ENCODE results near the gene HMCN2. TPM values are rescaled to one million over a fixed set of nuclear protein-coding genes. Genes with fewer than 3 reads are reported as not detected.
A peak's percentile ranks its signal among the peaks of the same experiment; 100 is the strongest.
"Not testable (repeated sequence)": the region's sequence is repeated elsewhere in the genome, so short reads cannot be mapped to it uniquely, and the experiment has no call there.

Gene HMCN2
- total RNA-seq, 1 donor from 2014 or later, result 5.8 TPM

DNA sequence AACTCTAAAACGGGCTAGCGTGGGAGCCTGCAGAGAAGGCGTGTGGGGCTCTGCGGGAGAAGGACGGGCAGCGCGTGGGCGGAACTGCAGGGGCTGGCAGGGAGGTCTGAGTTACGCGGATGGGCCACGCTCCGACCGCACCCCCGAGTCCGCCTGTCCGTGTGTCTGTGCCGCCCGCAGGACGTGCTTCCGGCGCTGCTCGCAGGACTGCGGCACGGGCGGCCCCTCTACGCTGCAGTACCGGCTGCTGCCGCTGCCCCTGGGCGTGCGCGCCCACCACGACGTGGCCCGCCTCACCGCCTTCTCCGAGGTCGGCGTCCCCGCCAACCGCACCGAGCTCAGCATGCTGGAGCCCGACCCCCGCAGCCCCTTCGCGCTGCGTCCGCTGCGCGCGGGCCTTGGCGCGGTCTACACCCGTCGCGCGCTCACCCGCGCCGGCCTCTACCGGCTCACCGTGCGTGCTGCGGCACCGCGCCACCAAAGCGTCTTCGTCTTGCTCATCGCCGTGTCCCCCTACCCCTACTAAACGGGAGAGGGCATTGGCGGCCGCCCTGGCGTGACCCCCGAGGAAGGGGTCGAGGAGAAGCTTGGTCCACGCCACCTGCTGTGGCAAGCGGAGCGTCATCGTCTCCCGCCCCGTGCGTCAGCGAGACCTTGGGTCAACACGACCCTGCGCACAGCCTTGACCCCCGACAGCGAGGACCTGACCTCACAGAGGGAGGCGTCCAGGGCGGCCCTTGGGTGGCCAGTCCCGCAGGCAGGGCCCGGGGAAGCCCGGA, 167.8 kb downstream of the HMCN2 start:
- Mint-ChIP-seq H3K9me3 (no peaks in the 10 kb centered on the region), H3K4me1 (no peaks in the 10 kb centered on the region), H3K27me3 (ENCODE audit: low read depth) (peaks cover 36% of the 10 kb centered on the region), H3K27ac (no peak overlapping the region), H3K36me3 (no peaks in the 10 kb centered on the region), H3K4me3 (peak overlapping the region; percentile 43)
- TF ChIP-seq, protein P1, sequence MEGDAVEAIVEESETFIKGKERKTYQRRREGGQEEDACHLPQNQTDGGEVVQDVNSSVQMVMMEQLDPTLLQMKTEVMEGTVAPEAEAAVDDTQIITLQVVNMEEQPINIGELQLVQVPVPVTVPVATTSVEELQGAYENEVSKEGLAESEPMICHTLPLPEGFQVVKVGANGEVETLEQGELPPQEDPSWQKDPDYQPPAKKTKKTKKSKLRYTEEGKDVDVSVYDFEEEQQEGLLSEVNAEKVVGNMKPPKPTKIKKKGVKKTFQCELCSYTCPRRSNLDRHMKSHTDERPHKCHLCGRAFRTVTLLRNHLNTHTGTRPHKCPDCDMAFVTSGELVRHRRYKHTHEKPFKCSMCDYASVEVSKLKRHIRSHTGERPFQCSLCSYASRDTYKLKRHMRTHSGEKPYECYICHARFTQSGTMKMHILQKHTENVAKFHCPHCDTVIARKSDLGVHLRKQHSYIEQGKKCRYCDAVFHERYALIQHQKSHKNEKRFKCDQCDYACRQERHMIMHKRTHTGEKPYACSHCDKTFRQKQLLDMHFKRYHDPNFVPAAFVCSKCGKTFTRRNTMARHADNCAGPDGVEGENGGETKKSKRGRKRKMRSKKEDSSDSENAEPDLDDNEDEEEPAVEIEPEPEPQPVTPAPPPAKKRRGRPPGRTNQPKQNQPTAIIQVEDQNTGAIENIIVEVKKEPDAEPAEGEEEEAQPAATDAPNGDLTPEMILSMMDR (IDR thresholded peaks at IDR 0.05; ENCODE audit: unreplicated experiment), result peak; percentile 86
- DNase-seq (ENCODE audit: low spot score in 2 of 2, unreplicated experiment in 2 of 2), result peak; percentile 60 to 80

DNA sequence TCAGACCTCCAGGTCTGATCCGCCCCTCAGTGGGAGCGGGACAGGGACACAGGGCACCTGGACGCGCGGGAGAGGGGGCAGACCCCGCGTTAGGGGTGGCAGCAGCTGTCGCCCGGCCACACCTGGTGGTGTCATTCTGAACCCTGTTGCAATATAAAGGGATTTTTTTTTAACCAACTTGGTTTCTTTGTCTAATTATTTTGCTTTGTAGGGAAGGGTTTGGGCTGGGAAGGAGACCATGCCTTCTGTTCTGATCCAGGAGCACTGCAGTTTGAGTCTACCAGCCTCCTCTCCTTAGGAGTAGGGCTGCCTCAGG, 168.3 kb downstream of the HMCN2 start:
- H3K36me3 Mint-ChIP-seq, result no peaks in the 10 kb centered on the region
- TF ChIP-seq, protein P1 (IDR thresholded peaks at IDR 0.05; ENCODE audit: unreplicated experiment), result no peak
- H3K9me3 Mint-ChIP-seq, result no peaks in the 10 kb centered on the region
- H3K27ac Mint-ChIP-seq, result no peak overlapping the region
- no peaks in the 10 kb centered on the region for H3K4me1 Mint-ChIP-seq
- DNase-seq (ENCODE audit: low spot score in 2 of 2, unreplicated experiment in 2 of 2), result no peak
- peaks cover 36% of the 10 kb centered on the region for H3K27me3 Mint-ChIP-seq (ENCODE audit: low read depth)
- peak overlapping the region; percentile 43 for H3K4me3 Mint-ChIP-seq

DNA sequence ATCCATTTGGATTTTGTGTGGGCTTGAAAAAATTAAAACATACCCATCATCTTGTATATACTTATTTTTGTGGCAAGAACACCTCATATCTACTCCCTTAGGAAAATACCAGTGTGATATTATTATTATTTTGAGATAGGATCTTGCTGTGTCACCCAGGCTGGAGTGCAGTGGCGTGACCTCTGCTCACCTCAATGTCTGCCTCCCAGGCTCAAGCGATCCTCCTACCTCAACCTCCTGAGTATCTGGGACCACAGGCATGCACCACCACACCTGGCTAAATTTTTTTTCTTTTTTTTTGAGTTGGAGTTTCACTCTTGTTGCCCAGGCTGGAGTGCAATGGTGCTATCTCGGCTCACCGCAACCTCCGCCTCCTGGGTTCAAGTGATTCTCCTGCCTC, 169.1 kb downstream of the HMCN2 start:
- DNase-seq (ENCODE audit: low spot score in 2 of 2, unreplicated experiment in 2 of 2); H3K4me3 Mint-ChIP-seq; H3K9me3 Mint-ChIP-seq; H3K27ac Mint-ChIP-seq; H3K36me3 Mint-ChIP-seq; H3K4me1 Mint-ChIP-seq: not testable (repeated sequence)
- peaks cover 36% of the 10 kb centered on the region for H3K27me3 Mint-ChIP-seq (ENCODE audit: low read depth)

DNA sequence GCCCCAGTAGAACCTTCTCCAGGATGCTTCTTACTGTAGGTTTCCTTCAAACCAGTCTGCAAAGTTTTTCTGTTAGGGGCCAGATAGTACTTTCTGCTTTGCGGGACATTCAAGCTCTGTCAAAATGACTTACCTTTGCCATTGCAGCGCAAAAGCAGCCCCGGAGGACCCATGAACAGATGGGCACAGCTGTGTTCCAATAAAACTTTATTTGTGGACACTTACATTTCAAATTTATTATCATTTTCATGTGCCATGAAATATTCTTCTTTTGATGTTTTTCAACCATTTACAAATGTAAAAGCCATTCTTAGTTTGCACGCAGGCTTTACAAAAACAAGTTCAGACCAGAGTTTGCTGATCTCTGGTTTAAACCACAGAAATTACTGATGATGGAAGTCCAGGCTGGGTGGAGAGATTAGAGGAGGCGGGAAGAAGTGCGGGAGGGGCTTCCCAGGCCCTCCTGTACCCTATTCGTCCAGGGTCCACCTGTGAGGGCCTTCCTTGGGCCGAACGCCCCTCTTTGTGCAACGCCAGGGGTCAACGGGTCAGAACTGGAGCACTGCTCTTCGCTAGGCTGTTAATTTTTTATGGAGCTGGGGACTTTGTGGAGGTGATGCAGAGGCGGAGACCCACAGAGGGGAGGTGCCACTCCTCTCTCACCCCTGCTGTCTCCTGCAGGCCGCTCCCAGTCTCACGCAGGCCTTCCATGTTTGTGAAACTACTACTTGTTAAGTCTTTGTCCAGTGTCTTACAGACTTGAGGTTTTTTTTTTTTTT, 171.6 kb downstream of the HMCN2 start:
- no peak for DNase-seq (ENCODE audit: low spot score in 2 of 2, unreplicated experiment in 2 of 2)
- Mint-ChIP-seq H3K9me3 (peaks cover 11% of the 10 kb centered on the region), H3K27ac (no peak overlapping the region), H3K27me3 (ENCODE audit: low read depth) (peaks cover 30% of the 10 kb centered on the region), H3K36me3 (peaks cover 3% of the 10 kb centered on the region), H3K4me1 (no peaks in the 10 kb centered on the region), H3K4me3 (no peak overlapping the region)
- TF ChIP-seq, protein P1 (IDR thresholded peaks at IDR 0.05; ENCODE audit: unreplicated experiment), result no peak

DNA sequence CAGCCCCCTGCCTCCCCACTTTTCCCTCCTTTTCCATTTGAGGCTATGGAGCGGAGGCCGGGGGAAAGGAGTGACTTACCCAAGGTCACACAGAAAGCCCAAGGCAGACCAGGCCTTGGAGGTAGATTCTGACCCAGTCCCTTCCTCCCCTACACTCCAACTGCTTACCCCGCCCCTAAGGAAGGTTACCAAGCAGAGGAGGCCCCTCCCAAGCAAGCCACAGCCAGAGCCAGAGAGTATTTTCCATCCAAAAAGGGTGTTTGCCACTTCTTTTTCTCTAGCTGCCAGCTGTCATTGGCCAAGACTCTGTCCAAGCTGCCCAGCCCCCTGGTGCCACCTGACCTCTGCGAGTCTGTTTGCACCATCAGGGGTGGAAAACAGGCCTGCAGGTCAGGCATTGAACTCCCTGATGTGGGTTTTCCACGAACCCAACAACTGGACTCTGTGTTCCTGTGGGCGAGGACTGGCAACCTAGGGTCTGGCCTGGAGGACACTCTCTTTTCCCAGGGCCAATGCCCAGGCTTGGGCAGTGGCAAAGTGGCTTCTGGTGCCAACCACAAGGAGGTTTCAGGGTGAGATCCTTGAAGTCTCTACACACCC, 172.9 kb downstream of the HMCN2 start:
- peaks cover 18% of the 10 kb centered on the region for H3K27me3 Mint-ChIP-seq (ENCODE audit: low read depth)
- H3K4me3 Mint-ChIP-seq, result no peak overlapping the region
- no peaks in the 10 kb centered on the region for H3K4me1 Mint-ChIP-seq
- DNase-seq (ENCODE audit: low spot score in 2 of 2, unreplicated experiment in 2 of 2), result no peak
- peaks cover 3% of the 10 kb centered on the region for H3K36me3 Mint-ChIP-seq
- H3K27ac Mint-ChIP-seq, result no peak overlapping the region
- TF ChIP-seq, protein P1 (IDR thresholded peaks at IDR 0.05; ENCODE audit: unreplicated experiment), result no peak
- peaks cover 11% of the 10 kb centered on the region for H3K9me3 Mint-ChIP-seq

DNA sequence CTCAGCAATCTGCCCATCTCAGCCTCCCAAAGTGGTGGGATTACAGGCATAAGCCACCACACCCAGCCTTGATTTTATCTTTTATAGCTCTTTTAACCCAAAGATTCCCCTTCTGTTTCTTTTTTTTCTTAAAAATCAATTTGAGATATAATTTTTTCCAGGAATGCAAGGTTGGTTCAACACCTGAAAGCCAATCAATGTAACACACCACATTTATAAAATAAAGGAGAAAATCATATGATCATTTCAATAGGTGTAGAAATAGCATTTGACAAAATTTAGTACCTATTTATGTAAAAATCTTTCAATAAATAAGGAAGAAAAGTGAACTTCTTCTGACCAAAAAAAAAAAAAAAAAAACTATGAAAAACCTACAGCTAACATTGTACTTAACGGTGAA, 175.5 kb downstream of the HMCN2 start:
- Mint-ChIP-seq H3K27ac (no peak overlapping the region), H3K27me3 (ENCODE audit: low read depth) (peaks cover 6% of the 10 kb centered on the region), H3K36me3 (peaks cover 3% of the 10 kb centered on the region), H3K4me3 (no peak overlapping the region), H3K9me3 (peaks cover 11% of the 10 kb centered on the region), H3K4me1 (peaks cover 6% of the 10 kb centered on the region)
- TF ChIP-seq, protein P1 (IDR thresholded peaks at IDR 0.05; ENCODE audit: unreplicated experiment), result no peak
- DNase-seq (ENCODE audit: low spot score in 2 of 2, unreplicated experiment in 2 of 2), result no peak

Measured in mesothelial cell of epicardium (in vitro differentiated cells).